Activated T-cell treated with anti-CD3 and anti-CD28 coated beads, Interleukin-2, amount 50 U/mL, for 1 hour (primary cell): ENCODE results near the gene TUBB6.

Experiments used
- DNase-seq: peaks from one replicate; pipeline ENCODE4 v3.0.0-alpha.2; 2020

Gene TUBB6

GRCh38 chr18:12345491-12346239 lies 37.6 kb downstream of the TUBB6 start:
- no peak for DNase-seq

- no peak for DNase-seq
Observed at GRCh38 chr18:12346240-12346565, 38.2 kb downstream of the TUBB6 start.

DNA sequence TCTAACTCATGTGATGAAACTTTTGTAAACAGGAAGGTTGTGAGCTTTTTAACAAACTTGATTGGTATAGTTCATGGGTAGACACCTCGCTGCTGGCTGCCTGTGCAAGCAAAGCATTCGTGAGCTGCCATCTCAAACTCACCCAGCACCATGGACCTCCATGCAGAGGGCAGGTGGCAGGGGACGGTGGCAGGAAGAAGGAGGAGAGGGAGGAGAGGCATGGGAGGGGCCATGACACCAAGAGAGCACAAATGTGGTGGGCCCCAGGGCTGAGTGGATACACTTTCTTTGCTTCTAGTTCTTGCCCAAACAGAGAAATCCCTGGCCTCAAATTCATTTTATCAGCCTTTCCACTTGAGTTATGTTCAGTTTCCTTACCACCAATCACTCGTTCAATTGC lies 39.9 kb downstream of the TUBB6 start:
- DNase-seq, result no peak

- no peak for DNase-seq
Observed at GRCh38 chr18:12352188-12352587, 44.1 kb downstream of the TUBB6 start.

- no peak for DNase-seq
Observed at GRCh38 chr18:12359515-12359927, 51.5 kb downstream of the TUBB6 start.

DNA sequence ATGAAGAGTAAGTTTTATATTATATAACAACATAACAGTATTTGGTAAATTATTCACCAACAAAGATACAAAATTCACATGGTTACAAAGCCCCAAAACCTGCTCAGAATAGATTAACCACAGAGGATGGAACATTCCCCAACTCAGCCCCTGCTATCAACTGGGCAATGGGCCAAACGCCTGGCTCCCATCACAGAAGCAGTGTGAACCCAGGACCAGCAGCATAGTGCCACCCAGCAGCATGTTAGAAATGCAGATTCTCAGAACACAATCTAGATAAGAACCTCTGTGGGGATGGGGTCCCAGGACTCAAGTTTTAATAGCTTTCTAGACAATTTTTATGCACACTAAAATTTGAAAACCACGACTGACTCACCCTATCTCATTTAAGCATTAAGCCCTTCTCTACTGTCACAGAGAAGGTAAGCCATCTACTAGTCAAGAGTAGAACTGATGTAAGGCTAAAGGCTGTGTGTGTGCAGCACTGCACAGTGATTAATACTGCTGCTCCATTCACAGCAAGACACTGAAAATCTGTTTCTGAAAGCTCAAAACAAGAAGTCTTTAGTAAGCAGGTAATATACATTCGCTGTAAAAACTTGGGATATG lies 53.8 kb downstream of the TUBB6 start:
- no peak for DNase-seq

- no peak for DNase-seq
Observed at GRCh38 chr18:12362473-12363174, 54.6 kb downstream of the TUBB6 start.

DNA sequence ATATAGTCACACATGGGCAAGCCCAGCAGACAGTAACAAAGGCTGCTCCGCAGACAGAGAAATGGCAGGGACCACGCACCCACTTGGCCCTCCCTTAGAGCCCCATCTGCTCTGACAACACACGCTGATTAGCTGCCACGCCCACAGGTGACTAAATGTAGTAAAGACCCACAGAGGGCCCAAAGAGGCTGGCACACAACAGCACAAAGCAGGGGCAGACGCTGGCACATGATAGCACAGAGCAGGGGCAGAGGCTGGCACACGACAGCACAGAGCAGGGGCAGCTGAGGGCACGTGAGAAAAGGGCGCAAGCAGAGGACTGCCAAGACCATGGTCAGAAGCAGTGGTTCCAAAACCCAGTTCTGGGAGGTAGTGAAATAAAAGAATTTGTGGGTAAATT lies 58.3 kb downstream of the TUBB6 start:
- DNase-seq, result no peak

DNA sequence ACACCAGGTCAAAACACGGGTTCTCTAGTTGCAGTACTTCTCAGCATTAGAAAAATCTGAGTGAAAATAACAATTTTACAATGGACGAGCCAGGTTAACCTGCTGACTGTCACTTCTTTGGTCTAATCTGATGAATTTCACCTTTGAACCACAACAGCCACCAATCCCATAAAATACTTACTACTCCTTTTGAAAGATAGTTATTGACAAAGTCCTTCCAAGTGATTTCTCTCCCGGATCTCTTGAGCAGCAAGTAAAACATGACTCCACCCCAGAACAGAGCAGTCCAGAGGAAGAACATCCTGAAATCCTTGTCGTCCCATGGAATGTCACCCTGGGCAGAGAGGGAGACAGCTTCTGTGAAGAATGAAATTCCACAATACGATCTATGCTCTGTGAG lies 58.7 kb downstream of the TUBB6 start:
- no peak for DNase-seq

DNA sequence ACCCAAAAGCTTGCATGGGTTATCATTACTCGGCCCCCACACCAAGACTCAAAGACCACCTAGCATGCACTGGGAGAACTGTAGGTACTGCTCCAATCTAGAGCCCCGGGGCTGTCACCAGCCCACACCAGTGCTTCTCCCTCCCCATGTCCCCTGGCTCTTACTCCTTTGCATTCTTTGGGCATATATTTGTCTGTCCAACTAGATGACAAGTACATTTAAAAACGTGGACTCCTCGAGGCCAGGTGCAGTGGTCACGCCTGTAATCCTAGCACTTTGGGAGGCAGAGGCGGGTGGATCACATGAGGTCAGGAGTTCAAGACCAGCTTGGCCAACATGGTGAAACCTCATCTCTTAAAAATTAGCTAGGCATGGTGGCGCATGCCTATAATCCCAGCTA lies 61.2 kb downstream of the TUBB6 start:
- no peak for DNase-seq

DNA sequence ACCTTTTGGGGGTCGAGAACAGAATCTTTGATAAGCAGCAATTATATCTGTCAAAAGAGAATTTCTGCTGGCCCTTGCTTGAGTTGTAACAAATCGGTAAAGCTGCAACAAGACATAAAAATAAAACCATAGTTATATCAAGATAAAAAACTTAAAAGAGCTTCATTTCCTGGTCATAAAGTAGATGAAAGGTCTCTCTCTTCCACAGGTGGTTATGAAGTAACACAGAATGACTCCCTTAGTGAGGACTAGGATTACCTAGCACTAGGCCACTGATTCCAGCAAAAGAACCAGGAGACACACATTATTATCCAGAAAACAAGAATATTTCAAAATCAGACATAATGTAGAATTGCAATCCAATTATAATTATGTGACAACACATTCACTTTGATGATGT lies 63.5 kb downstream of the TUBB6 start:
- DNase-seq, result no peak

DNA sequence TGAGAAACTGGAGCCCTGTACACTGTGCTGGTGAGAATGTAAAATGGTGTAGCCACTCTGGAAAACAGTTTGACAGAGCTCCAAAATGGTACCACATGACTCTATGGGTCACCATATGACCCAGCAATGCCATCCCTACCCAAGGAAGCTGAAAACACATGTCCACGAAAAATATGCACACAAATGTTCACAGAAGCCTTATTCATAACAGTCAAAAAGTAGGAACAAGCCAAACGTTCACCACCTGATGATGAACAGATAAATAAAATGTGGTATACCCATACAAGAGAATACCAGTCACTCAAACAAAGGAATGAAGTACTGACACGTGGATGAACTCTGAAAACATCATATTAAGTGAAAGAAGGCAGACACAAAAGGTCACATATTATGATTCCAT lies 64.4 kb downstream of the TUBB6 start:
- DNase-seq, result no peak

GRCh38 chr18:12373116-12373770 lies 65.2 kb downstream of the TUBB6 start:
- DNase-seq, result no peak

DNA sequence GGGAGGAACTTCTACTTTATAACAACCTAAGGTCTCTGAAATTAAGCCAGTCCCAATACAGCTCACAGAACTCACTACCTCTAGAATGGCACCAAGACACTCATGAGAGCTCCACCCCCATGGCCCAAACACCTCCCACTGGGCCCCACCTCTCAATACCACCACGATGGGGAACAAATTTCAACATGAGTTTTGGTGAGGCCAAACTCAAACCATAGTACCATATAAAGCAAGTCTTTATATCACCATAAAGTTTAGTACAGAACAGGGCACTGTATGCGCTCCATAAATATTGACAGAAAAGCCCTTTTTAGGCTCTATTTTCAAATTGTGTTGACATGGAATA lies 65.7 kb downstream of the TUBB6 start:
- DNase-seq, result no peak

DNA sequence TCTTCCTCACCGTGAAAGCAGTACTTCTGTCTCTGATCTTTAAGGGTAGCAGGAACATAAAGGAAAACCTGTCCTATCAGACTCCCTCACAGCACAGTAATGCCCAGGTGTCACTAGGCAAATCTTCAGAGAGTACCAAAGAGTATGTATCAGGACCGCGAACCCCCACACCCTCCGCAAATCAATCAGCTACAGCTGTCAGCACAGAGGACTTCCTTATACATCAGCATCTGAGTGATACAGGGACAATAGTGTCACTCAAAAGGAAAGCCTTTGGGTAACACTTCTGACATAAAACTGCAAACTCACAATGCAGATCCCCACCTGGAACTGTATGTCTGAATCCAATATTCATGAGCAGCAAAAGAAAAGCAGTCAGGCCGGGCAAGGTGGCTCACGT lies 66.4 kb downstream of the TUBB6 start:
- no peak for DNase-seq
